ENCODE results near the gene MSANTD7. TPM values are rescaled to one million over a fixed set of nuclear protein-coding genes. Genes with fewer than 3 reads are reported as not detected.

MSANTD7 gene
- total RNA-seq, 2 donors from 2014 or later = 14.6 to 15.6 TPM

DNA sequence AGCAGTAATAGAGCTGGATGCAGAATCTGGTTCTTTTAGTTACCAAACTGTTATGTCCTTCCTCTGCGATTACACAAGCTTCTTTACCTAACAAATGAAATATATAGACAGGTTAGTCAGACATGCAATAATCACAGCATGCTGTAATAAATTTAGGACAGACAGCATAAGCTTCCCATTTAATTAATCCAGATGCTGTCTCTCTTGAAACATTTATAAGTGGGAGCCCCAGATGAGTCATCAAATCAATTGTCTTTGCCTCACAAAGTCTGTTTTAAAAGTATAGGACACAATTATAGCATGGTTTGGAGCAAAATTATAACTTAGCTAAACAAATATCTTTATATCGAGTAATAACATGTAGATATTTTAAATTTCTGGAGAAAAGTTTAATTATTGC, 1.9 kb upstream of the MSANTD7 start:
- H3K9ac ChIP-seq (ENCODE audit: extremely low read depth, low read length, poor library complexity, severe bottlenecking) = no peak overlapping the region
- H3K4me3 Mint-ChIP-seq = no peak overlapping the region
- H3K27ac Mint-ChIP-seq = no peak overlapping the region
- H3K27me3 ChIP-seq (ENCODE audit: control insufficient read depth, insufficient read depth, low read length, poor library complexity, severe bottlenecking) = no peaks in the 10 kb centered on the region
- no peak for DNase-seq
- H3K4me1 Mint-ChIP-seq = peaks cover 19% of the 10 kb centered on the region
- peaks cover 13% of the 10 kb centered on the region for H3K36me3 Mint-ChIP-seq (ENCODE audit: low read depth)
- H3K4me1 ChIP-seq (ENCODE audit: control insufficient read depth, insufficient read depth, low read length) = no peaks in the 10 kb centered on the region
- H3K9me3 Mint-ChIP-seq = no peaks in the 10 kb centered on the region
- no peak overlapping the region for H3K27ac ChIP-seq (ENCODE audit: low read depth, low read length)
- 83 to 100% methylated on average over 1 to 2 of the region's 2 CpGs for WGBS, 2 experiments (ENCODE audit: insufficient coverage in 1 of 2, insufficient read length in 1 of 2)
- H3K9me3 ChIP-seq (ENCODE audit: control insufficient read depth, low read length) = no peaks in the 10 kb centered on the region
- H3K36me3 ChIP-seq (ENCODE audit: control insufficient read depth, insufficient read depth, low read length) = peaks cover 12% of the 10 kb centered on the region
- TF ChIP-seq, protein P1, sequence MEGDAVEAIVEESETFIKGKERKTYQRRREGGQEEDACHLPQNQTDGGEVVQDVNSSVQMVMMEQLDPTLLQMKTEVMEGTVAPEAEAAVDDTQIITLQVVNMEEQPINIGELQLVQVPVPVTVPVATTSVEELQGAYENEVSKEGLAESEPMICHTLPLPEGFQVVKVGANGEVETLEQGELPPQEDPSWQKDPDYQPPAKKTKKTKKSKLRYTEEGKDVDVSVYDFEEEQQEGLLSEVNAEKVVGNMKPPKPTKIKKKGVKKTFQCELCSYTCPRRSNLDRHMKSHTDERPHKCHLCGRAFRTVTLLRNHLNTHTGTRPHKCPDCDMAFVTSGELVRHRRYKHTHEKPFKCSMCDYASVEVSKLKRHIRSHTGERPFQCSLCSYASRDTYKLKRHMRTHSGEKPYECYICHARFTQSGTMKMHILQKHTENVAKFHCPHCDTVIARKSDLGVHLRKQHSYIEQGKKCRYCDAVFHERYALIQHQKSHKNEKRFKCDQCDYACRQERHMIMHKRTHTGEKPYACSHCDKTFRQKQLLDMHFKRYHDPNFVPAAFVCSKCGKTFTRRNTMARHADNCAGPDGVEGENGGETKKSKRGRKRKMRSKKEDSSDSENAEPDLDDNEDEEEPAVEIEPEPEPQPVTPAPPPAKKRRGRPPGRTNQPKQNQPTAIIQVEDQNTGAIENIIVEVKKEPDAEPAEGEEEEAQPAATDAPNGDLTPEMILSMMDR (conservative IDR thresholded peaks at IDR 0.05) = no peak
- no peak overlapping the region for H3K4me3 ChIP-seq (ENCODE audit: low read length)
- no peaks in the 10 kb centered on the region for H3K27me3 Mint-ChIP-seq (ENCODE audit: insufficient read depth)

DNA sequence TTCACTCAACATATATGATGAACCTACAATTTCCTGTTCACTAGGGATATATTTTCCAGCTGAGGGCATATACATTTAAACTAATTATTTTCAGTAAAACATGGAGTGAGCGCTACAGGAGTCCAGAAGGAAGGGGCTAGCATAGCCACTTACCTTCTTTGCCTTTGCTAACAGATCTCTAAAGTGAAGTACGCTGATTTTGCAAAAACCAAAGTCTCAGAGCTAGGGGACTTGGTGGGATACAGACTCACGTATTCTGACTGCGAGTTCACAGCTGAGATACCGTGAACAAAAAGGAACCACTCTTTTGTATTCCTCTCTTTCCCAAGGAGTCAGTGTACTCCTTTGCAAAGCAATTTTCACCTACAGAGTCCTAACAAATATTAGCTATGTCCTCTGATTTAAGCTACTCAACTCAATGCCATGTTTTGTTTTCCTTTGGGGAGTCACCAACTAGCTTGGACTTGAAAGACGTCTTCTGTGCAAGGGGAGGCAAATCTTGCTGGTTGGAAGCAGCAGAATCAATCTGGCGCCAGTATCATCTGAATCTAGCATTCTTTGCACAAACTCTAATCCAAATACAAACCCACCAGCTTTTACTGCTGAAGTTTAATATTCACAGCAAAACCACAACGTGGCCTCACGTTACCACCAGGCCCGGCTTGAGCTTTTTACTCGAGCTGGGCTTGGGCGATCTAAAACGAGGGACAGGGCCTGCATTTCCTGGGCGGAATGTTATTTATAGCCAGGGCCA, 926 bp upstream of the MSANTD7 start:
- peak overlapping the region; percentile 82 for H3K9ac ChIP-seq (ENCODE audit: extremely low read depth, low read length, poor library complexity, severe bottlenecking)
- no peaks in the 10 kb centered on the region for H3K9me3 ChIP-seq (ENCODE audit: control insufficient read depth, low read length)
- WGBS, 2 experiments (ENCODE audit: insufficient coverage in 1 of 2, insufficient read length in 1 of 2) = 36 to 39% methylated on average over 10 to 14 of the region's 14 CpGs
- Mint-ChIP-seq H3K27me3 (ENCODE audit: insufficient read depth) (no peaks in the 10 kb centered on the region), H3K27ac (peak overlapping the region; percentile 97), H3K36me3 (ENCODE audit: low read depth) (peaks cover 23% of the 10 kb centered on the region), H3K4me3 (peak overlapping the region; percentile 92), H3K4me1 (peaks cover 19% of the 10 kb centered on the region), H3K9me3 (no peaks in the 10 kb centered on the region)
- no peaks in the 10 kb centered on the region for H3K4me1 ChIP-seq (ENCODE audit: control insufficient read depth, insufficient read depth, low read length)
- peak overlapping the region; percentile 94 for H3K4me3 ChIP-seq (ENCODE audit: low read length)
- peaks cover 22% of the 10 kb centered on the region for H3K36me3 ChIP-seq (ENCODE audit: control insufficient read depth, insufficient read depth, low read length)
- TF ChIP-seq, protein P1 (conservative IDR thresholded peaks at IDR 0.05) = no peak
- DNase-seq = no peak
- no peaks in the 10 kb centered on the region for H3K27me3 ChIP-seq (ENCODE audit: control insufficient read depth, insufficient read depth, low read length, poor library complexity, severe bottlenecking)
- H3K27ac ChIP-seq (ENCODE audit: low read depth, low read length) = peak overlapping the region; percentile 87

DNA sequence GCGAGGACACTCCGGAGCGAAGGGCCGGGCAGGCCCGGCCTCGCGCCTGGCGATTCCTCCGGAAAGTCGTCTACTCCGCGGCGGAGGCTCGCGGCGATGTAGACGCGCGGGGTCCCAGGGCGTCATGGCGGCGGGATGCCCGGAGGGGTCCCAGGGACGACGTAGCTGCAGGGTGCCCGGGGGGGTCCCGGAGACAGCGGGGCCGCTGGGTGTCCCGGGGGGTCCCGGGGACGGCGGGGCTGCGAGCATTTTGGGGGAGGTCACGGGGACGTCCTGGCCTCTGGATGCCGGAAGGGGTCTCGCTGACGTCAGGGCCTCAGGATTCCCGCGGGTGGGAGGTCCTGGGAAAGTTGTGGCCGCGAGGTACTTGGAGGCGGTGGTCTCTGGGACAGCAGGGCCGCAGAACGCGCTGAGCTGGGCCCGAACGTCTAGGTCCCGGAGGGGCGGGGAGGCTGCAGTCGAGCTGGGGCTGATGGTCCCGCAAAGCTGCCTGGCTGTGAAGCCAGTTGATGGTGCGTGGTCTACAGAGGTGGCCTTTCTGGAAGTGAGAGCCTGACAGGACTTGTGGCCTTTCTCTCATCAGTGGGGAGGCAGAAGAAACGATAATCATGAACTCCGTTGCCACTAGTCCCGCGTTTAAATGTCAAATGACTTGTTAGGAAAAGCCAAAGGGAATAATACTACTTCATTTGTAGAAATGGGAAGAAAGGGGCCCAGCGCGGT, 637 bp downstream of the MSANTD7 start:
- Histone ChIP-seq H3K27me3 (ENCODE audit: control insufficient read depth, insufficient read depth, low read length, poor library complexity, severe bottlenecking) (no peaks in the 10 kb centered on the region), H3K9ac (ENCODE audit: extremely low read depth, low read length, poor library complexity, severe bottlenecking) (peak overlapping the region; percentile 94), H3K4me3 (ENCODE audit: low read length) (peak overlapping the region; percentile 94), H3K4me1 (ENCODE audit: control insufficient read depth, insufficient read depth, low read length) (no peaks in the 10 kb centered on the region), H3K9me3 (ENCODE audit: control insufficient read depth, low read length) (no peaks in the 10 kb centered on the region), H3K36me3 (ENCODE audit: control insufficient read depth, insufficient read depth, low read length) (peaks cover 38% of the 10 kb centered on the region), H3K27ac (ENCODE audit: low read depth, low read length) (peak overlapping the region; percentile 95)
- peak; percentile 83 for DNase-seq
- no peaks in the 10 kb centered on the region for H3K9me3 Mint-ChIP-seq
- H3K4me3 Mint-ChIP-seq = peak overlapping the region; percentile 92
- H3K27me3 Mint-ChIP-seq (ENCODE audit: insufficient read depth) = no peaks in the 10 kb centered on the region
- 0 to 1% methylated on average over 31 to 60 of the region's 60 CpGs for WGBS, 2 experiments (ENCODE audit: insufficient coverage in 1 of 2, insufficient read length in 1 of 2)
- peaks cover 19% of the 10 kb centered on the region for H3K4me1 Mint-ChIP-seq
- peak overlapping the region; percentile 97 for H3K27ac Mint-ChIP-seq
- TF ChIP-seq, protein P1 (conservative IDR thresholded peaks at IDR 0.05) = no peak
- peaks cover 35% of the 10 kb centered on the region for H3K36me3 Mint-ChIP-seq (ENCODE audit: low read depth)
